HG02571 (cell line): ENCODE measurements around the gene ZNF57.
A peak's percentile ranks its signal among the peaks of the same experiment; 100 is the strongest.
"Not testable (repeated sequence)": the region's sequence is repeated elsewhere in the genome, so short reads cannot be mapped to it uniquely, and the experiment has no call there.

Experiments used
- ATAC-seq: cut with Tn5 transposase; IDR thresholded peaks from one replicate; pipeline ENCODE4 v1.9.1; 2021; ENCODE audit warnings: mild to moderate bottlenecking, moderate library complexity; ENCODE audit not compliant: unreplicated experiment

The ZNF57 gene

GRCh38 chr19:2950286-2951124 lies 49.8 kb downstream of the ZNF57 start:
- ATAC-seq, result peak; percentile 93

DNA sequence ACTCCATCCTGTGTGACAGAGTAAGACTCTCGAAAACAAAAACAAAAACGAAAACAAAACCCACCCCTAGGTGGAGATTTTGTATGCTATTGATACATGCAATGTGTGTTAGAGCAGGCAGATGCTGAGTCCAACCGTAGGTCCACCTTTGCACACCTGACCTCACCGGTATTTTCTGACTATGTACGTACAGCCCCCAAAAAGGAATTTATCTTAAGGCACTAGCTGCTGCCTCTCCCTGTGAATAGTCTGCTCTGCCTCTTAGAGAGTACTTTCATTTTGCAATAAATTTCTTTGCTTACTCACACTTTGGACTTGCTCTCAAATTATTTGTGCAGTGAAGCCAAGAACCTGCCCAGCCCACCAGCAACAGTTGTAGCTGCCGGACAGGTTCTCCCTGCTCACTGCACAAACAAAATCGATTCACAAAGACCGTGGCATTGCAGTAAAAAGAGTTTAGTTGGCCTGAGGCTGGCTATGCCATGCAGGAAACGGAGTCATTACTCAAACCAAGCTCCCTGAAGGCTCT lies 52.3 kb downstream of the ZNF57 start:
- no peak for ATAC-seq

- ATAC-seq, result no peak
These were observed 56.4 kb downstream of the ZNF57 start for GRCh38 chr19:2957160-2957559.

- no peak for ATAC-seq
These were observed 59.4 kb downstream of the ZNF57 start for GRCh38 chr19:2960120-2960519.

- ATAC-seq, result no peak
These were observed 61.4 kb downstream of the ZNF57 start for GRCh38 chr19:2962018-2962670.

GRCh38 chr19:2963122-2963521 lies 62.4 kb downstream of the ZNF57 start:
- ATAC-seq, result no peak

DNA sequence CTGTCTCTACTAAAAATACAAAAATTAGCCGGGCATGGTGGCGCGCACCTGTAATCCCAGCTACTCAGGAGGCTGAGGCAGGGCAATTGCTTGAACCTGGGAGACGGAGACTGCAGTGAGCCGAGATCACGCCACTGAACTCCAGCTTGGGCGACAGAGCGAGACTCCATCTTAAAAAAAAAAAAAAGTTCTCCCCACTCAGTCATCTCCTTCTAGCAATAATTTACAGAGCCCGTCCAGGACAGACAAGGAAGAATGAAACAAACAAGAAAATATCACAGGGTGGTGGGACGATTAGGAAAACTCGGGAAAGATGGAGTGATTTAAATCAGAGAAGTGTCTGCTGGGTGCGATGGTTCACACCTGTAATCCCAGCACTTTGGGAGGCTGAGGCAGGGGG lies 62.9 kb downstream of the ZNF57 start:
- ATAC-seq, result not testable (repeated sequence)

DNA sequence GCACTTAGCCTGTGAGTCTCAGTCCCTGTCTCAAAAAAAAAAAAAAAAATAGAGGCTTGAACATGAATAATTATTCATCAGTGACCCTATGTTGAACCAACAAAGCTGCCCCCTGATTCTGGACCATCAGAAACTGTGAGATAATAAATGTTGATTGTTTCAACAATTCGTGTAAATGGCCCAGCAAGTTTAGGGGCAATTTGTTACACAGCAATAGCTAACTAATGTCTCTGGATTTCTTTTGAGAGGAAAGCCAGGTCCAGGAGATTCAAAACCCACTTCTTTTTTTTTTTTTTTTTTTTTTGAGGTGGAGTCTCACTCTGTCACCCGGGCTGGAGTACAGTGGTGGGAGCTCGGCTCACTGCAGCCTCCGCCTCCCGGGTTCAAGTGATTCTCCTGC lies 64.1 kb downstream of the ZNF57 start:
- no peak for ATAC-seq

GRCh38 chr19:2967972-2968371 lies 67.2 kb downstream of the ZNF57 start:
- ATAC-seq, result no peak
